Activated T-helper 2 cell treated with anti-CD3 and anti-CD28 coated beads, Interferon-gamma antibody, Interleukin-2, Interleukin-4, amounts not matched to agents 10 μg/mL and 5 μg/mL and 100 μg/mL, durations not matched to agents 14 hours and 24 hours and 36 hours (primary cell): ENCODE measurements around the gene HERC6. TPM values are rescaled to one million over a fixed set of nuclear protein-coding genes. Genes with fewer than 3 reads are reported as not detected.
"Not testable (repeated sequence)": the region's sequence is repeated elsewhere in the genome, so short reads cannot be mapped to it uniquely, and the experiment has no call there.

Source experiments
- DNase-seq: peaks from one replicate; pipeline ENCODE4 v3.0.0; 2021; ENCODE audit warnings: low spot score
- H3K27ac Mint-ChIP-seq: one replicate; pipeline ENCODE4 v1.8.0; 2021; ENCODE audit warnings: mixed read lengths
- H3K27me3 Mint-ChIP-seq: one replicate; pipeline ENCODE4 v1.8.0; 2021; ENCODE audit warnings: low read depth, mixed read lengths
- H3K36me3 Mint-ChIP-seq: one replicate; pipeline ENCODE4 v1.8.0; 2021; ENCODE audit warnings: low read depth, mixed read lengths
- H3K4me1 Mint-ChIP-seq: one replicate; pipeline ENCODE4 v1.8.0; 2021; ENCODE audit warnings: low read depth, mixed read lengths
- H3K4me3 Mint-ChIP-seq: one replicate; pipeline ENCODE4 v1.8.0; 2021; ENCODE audit warnings: low read depth, mild to moderate bottlenecking, moderate library complexity, mixed read lengths
- H3K9me3 Mint-ChIP-seq: one replicate; pipeline ENCODE4 v1.8.0; 2021; ENCODE audit warnings: mixed read lengths
- intact Hi-C: fragments of 100-400 bp; cut with micrococcal nuclease; formaldehyde crosslinking; loops from one replicate; pipeline ENCODE4 v1.15.1; 2023
- total RNA-seq: library from RNA; stranded (reverse); gene quantifications from 2 replicates; pipeline ENCODE4 v1.2.3, GENCODE V29; 2022

HERC6 gene
- total RNA-seq, 1 donor from 2014 or later = 3.3 TPM

GRCh38 chr4:88360256-88360655, 18.4 kb upstream of the HERC6 start:
- no peak for DNase-seq
- Mint-ChIP-seq H3K4me3 (no peak overlapping the region), H3K27ac (no peak overlapping the region), H3K9me3 (peaks cover 13% of the 10 kb centered on the region), H3K36me3 (no peaks in the 10 kb centered on the region), H3K27me3 (peaks cover 3% of the 10 kb centered on the region), H3K4me1 (no peaks in the 10 kb centered on the region)
- intact Hi-C loops = no loop called here

- Mint-ChIP-seq H3K27ac (no peak overlapping the region), H3K36me3 (no peaks in the 10 kb centered on the region), H3K4me1 (no peaks in the 10 kb centered on the region), H3K27me3 (peaks cover 3% of the 10 kb centered on the region), H3K4me3 (no peak overlapping the region), H3K9me3 (peaks cover 13% of the 10 kb centered on the region)
- intact Hi-C loops = no loop called here
- no peak for DNase-seq
Observed at GRCh38 chr4:88360791-88361190, 17.9 kb upstream of the HERC6 start.

GRCh38 chr4:88361217-88361773, 17.4 kb upstream of the HERC6 start:
- H3K4me1 Mint-ChIP-seq, H3K27ac Mint-ChIP-seq, H3K36me3 Mint-ChIP-seq, DNase-seq, intact Hi-C loops, H3K27me3 Mint-ChIP-seq, H3K4me3 Mint-ChIP-seq: not testable (repeated sequence)
- peaks cover 13% of the 10 kb centered on the region for H3K9me3 Mint-ChIP-seq

GRCh38 chr4:88366460-88366859, 12.2 kb upstream of the HERC6 start:
- DNase-seq = no peak
- no peak overlapping the region for H3K27ac Mint-ChIP-seq
- peaks cover 3% of the 10 kb centered on the region for H3K27me3 Mint-ChIP-seq
- intact Hi-C loops = loop anchor here (5.0 kb wide), 1 partner anchor 149 kb away; no protein-coding TSS in a partner anchor
- no peak overlapping the region for H3K4me3 Mint-ChIP-seq
- no peaks in the 10 kb centered on the region for H3K36me3 Mint-ChIP-seq
- peaks cover 7% of the 10 kb centered on the region for H3K4me1 Mint-ChIP-seq
- peaks cover 4% of the 10 kb centered on the region for H3K9me3 Mint-ChIP-seq

GRCh38 chr4:88367826-88368225, 10.8 kb upstream of the HERC6 start:
- intact Hi-C loops = loop anchor here (5.0 kb wide), 1 partner anchor 151 kb away; no protein-coding TSS in a partner anchor
- H3K36me3 Mint-ChIP-seq = no peaks in the 10 kb centered on the region
- no peak overlapping the region for H3K4me3 Mint-ChIP-seq
- H3K27ac Mint-ChIP-seq = no peak overlapping the region
- DNase-seq = no peak
- peaks cover 3% of the 10 kb centered on the region for H3K27me3 Mint-ChIP-seq
- peaks cover 4% of the 10 kb centered on the region for H3K9me3 Mint-ChIP-seq
- peaks cover 7% of the 10 kb centered on the region for H3K4me1 Mint-ChIP-seq

GRCh38 chr4:88369180-88369812, 9.4 kb upstream of the HERC6 start:
- H3K27me3 Mint-ChIP-seq, H3K4me3 Mint-ChIP-seq, H3K4me1 Mint-ChIP-seq, H3K9me3 Mint-ChIP-seq, DNase-seq, H3K27ac Mint-ChIP-seq, H3K36me3 Mint-ChIP-seq: not testable (repeated sequence)
- intact Hi-C loops = loop anchor here (1.0 to 5.0 kb wide), 2 partner anchors 146 to 152 kb away; no protein-coding TSS in a partner anchor

GRCh38 chr4:88381123-88381522, 2.5 kb downstream of the HERC6 start:
- no peak overlapping the region for H3K27ac Mint-ChIP-seq
- DNase-seq = no peak
- no peaks in the 10 kb centered on the region for H3K27me3 Mint-ChIP-seq
- H3K9me3 Mint-ChIP-seq = peaks cover 10% of the 10 kb centered on the region
- H3K36me3 Mint-ChIP-seq = peaks cover 26% of the 10 kb centered on the region
- H3K4me3 Mint-ChIP-seq = no peak overlapping the region
- intact Hi-C loops = loop anchor here (5.0 to 10.0 kb wide), 4 partner anchors 211 to 911 kb away; partner anchors contain the start of gene HERC3
- H3K4me1 Mint-ChIP-seq = peaks cover 34% of the 10 kb centered on the region

- peak; percentile 39 for DNase-seq
- Mint-ChIP-seq H3K27me3 (no peaks in the 10 kb centered on the region), H3K4me1 (peaks cover 39% of the 10 kb centered on the region), H3K36me3 (peaks cover 39% of the 10 kb centered on the region), H3K27ac (peak overlapping the region; percentile 85), H3K4me3 (peak overlapping the region; percentile 9), H3K9me3 (peaks cover 10% of the 10 kb centered on the region)
- intact Hi-C loops = loop anchor here (1.0 to 10.0 kb wide), 5 partner anchors 75 to 910 kb away; partner anchors contain the start of genes HERC3 and HERC5
Observed at GRCh38 chr4:88382621-88383020, 4.0 kb downstream of the HERC6 start.

GRCh38 chr4:88390128-88390527, 11.5 kb downstream of the HERC6 start:
- peaks cover 43% of the 10 kb centered on the region for H3K36me3 Mint-ChIP-seq
- intact Hi-C loops = no loop called here

GRCh38 chr4:88391703-88392102, 13.1 kb downstream of the HERC6 start:
- Mint-ChIP-seq H3K36me3 (peaks cover 35% of the 10 kb centered on the region), H3K27ac (no peak overlapping the region), H3K27me3 (no peaks in the 10 kb centered on the region), H3K4me3 (no peak overlapping the region), H3K9me3 (no peaks in the 10 kb centered on the region), H3K4me1 (peaks cover 5% of the 10 kb centered on the region)
- DNase-seq = no peak
- intact Hi-C loops = no loop called here

More at GRCh38 chr4:88390128-88390527, 11.5 kb downstream of the HERC6 start:
- no peaks in the 10 kb centered on the region for H3K27me3 Mint-ChIP-seq
- H3K27ac Mint-ChIP-seq = no peak overlapping the region
- no peaks in the 10 kb centered on the region for H3K9me3 Mint-ChIP-seq
- no peak for DNase-seq
- H3K4me3 Mint-ChIP-seq = no peak overlapping the region
- H3K4me1 Mint-ChIP-seq = peaks cover 9% of the 10 kb centered on the region

- Mint-ChIP-seq H3K27me3 (no peaks in the 10 kb centered on the region), H3K9me3 (no peaks in the 10 kb centered on the region), H3K4me1 (no peaks in the 10 kb centered on the region), H3K27ac (no peak overlapping the region), H3K36me3 (peaks cover 17% of the 10 kb centered on the region), H3K4me3 (no peak overlapping the region)
- intact Hi-C loops = no loop called here
- DNase-seq = no peak
Observed at GRCh38 chr4:88396681-88397080, 18.0 kb downstream of the HERC6 start.

GRCh38 chr4:88398381-88398780, 19.7 kb downstream of the HERC6 start:
- no peak overlapping the region for H3K27ac Mint-ChIP-seq
- no peaks in the 10 kb centered on the region for H3K4me1 Mint-ChIP-seq
- H3K9me3 Mint-ChIP-seq = no peaks in the 10 kb centered on the region
- H3K27me3 Mint-ChIP-seq = no peaks in the 10 kb centered on the region
- intact Hi-C loops = no loop called here
- H3K36me3 Mint-ChIP-seq = peaks cover 10% of the 10 kb centered on the region
- no peak overlapping the region for H3K4me3 Mint-ChIP-seq
- DNase-seq = no peak

- no peak overlapping the region for H3K4me3 Mint-ChIP-seq
- H3K4me1 Mint-ChIP-seq = peaks cover 8% of the 10 kb centered on the region
- no peaks in the 10 kb centered on the region for H3K9me3 Mint-ChIP-seq
- H3K36me3 Mint-ChIP-seq = peaks cover 55% of the 10 kb centered on the region
- intact Hi-C loops = no loop called here
- no peak for DNase-seq
- H3K27me3 Mint-ChIP-seq = no peaks in the 10 kb centered on the region
- H3K27ac Mint-ChIP-seq = no peak overlapping the region
Observed at GRCh38 chr4:88409206-88409605, 30.6 kb downstream of the HERC6 start.
